ENCODE data around the gene COPS9.

The COPS9 gene

DNA sequence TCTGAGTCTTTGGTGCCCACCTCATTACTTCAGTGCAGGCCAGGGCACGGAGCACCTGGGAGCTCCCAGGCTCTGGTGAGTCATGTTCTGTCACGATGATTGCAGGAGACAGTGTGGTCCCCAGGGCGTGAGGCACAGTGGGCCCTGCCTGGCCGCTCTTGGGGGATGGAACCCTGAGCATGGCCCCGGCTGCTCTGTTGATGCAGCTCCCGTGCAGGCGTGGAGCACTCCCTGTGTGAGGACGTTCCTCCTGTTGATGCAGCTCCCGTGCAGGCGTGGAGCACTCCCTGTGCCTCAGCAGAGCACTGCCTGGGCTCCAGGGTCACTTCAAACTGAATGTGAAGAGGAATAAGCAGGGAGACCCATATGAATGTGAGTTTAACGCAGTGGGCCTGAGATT is 30.1 kb downstream of the COPS9 start:
- no peaks in the 10 kb centered on the region for H3K4me1 ChIP-seq (ENCODE audit: control insufficient read depth in 1 of 2, insufficient read depth in 1 of 2, low read depth in 1 of 2, low read length in 1 of 2)
- TF ChIP-seq, protein P1, sequence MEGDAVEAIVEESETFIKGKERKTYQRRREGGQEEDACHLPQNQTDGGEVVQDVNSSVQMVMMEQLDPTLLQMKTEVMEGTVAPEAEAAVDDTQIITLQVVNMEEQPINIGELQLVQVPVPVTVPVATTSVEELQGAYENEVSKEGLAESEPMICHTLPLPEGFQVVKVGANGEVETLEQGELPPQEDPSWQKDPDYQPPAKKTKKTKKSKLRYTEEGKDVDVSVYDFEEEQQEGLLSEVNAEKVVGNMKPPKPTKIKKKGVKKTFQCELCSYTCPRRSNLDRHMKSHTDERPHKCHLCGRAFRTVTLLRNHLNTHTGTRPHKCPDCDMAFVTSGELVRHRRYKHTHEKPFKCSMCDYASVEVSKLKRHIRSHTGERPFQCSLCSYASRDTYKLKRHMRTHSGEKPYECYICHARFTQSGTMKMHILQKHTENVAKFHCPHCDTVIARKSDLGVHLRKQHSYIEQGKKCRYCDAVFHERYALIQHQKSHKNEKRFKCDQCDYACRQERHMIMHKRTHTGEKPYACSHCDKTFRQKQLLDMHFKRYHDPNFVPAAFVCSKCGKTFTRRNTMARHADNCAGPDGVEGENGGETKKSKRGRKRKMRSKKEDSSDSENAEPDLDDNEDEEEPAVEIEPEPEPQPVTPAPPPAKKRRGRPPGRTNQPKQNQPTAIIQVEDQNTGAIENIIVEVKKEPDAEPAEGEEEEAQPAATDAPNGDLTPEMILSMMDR (IDR thresholded peaks at IDR 0.05): no peak
- peaks cover 10% of the 10 kb centered on the region for H3K27me3 ChIP-seq
- H3K36me3 ChIP-seq: no peaks in the 10 kb centered on the region
- H3K4me3 ChIP-seq (ENCODE audit: low read depth in 1 of 2, low read length in 1 of 2): no peak overlapping the region
- no peaks in the 10 kb centered on the region for H3K9me3 ChIP-seq
- H3K27ac ChIP-seq: no peak overlapping the region

DNA sequence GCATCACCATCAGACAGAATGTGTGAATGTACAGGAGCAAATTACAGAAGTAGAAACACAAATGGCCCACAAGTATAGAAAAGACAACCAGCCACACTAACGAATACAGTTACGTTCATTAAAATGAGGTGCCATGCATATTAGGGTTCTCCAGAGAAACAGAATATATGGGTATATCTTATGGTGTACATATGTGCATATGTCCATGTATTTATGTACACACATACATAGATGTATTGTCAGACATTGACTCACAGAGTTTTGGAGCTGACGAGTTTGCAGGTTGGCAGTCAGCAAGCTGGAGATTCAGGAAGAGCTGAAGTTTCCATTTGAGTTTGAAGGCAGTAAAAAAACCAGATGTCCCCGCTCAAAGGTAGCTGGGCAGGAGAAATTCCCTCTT is 33.0 kb downstream of the COPS9 start:
- Histone ChIP-seq H3K9me3 (no peaks in the 10 kb centered on the region), H3K4me1 (ENCODE audit: control insufficient read depth in 1 of 2, insufficient read depth in 1 of 2, low read depth in 1 of 2, low read length in 1 of 2) (no peaks in the 10 kb centered on the region), H3K4me3 (ENCODE audit: low read depth in 1 of 2, low read length in 1 of 2) (no peak overlapping the region), H3K27ac (no peak overlapping the region), H3K36me3 (no peaks in the 10 kb centered on the region), H3K27me3 (peaks cover 33% of the 10 kb centered on the region)
- TF ChIP-seq, protein P1 (IDR thresholded peaks at IDR 0.05): no peak

DNA sequence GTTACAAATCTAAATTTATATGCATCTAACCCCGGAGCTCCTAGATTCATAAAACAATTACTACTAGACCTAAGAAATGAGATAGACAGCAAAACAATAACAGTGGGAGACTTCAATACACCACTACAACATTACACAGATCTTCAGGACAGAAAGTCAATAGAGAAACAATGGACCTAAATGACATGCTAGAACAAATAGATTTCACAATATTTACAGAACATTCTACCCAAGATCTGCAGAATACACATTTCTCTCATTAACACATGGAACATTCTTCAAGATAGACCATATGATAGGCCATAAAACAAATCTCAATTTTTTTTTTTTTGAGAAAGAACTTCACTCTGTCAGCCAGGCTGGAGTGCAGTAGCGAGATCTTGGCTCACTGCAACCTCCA is 37.8 kb downstream of the COPS9 start:
- Histone ChIP-seq H3K4me3 (ENCODE audit: low read depth in 1 of 2, low read length in 1 of 2) (no peak overlapping the region), H3K4me1 (ENCODE audit: control insufficient read depth in 1 of 2, insufficient read depth in 1 of 2, low read depth in 1 of 2, low read length in 1 of 2) (no peaks in the 10 kb centered on the region), H3K27me3 (peaks cover 81% of the 10 kb centered on the region), H3K36me3 (no peaks in the 10 kb centered on the region), H3K9me3 (no peaks in the 10 kb centered on the region), H3K27ac (no peak overlapping the region)
- TF ChIP-seq, protein P1 (IDR thresholded peaks at IDR 0.05): no peak

DNA sequence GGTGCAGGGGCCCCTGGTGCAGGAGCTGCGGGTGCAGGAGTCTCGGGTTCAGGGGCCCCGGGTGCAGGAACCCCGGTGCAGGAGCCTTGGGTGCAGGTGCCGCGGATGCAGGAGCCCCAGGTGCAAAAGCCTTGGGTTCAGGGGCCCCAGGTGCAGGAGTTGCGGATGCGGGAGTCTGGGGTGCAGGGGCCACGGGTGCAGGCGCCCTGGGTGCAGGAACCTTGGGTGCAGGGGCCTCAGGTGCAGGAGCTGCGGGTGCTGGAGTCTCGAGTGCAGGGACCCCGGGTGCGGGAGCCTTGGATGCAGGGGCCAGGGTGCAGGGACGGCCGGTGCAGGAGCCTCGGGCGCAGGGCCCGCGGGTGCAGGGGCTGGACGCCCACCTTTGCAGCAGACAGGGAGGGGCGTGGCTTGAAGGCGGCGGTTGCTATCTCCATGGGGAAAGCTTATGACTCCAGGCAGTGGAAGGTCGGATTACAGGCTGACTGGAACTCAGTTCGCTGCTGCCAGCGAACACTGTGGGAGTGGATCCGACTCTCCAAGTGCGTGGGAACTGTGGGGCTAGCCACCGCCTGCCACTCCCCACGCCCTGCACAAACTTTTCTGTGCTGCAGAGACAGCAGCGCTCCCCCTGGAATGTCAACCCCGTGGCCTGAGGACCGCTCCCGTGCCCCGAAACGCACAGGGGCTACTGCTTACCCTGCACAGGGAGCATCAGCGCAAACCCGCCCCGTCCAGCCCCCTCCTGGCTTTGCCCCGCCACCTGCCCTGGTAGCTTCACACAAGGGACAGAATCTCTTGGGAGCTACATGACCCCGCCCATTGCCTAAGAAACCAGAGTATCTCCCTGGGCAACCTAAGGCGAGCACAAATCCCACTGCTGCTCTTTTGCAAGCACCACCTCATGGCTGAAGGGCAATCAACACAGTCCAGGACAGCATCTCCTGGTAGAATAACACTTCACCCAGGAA is 40.3 kb downstream of the COPS9 start:
- Histone ChIP-seq H3K36me3 (no peaks in the 10 kb centered on the region), H3K27ac (no peak overlapping the region), H3K4me1 (ENCODE audit: control insufficient read depth in 1 of 2, insufficient read depth in 1 of 2, low read depth in 1 of 2, low read length in 1 of 2) (no peaks in the 10 kb centered on the region), H3K27me3 (peaks cover 82% of the 10 kb centered on the region), H3K9me3 (no peaks in the 10 kb centered on the region), H3K4me3 (ENCODE audit: low read depth in 1 of 2, low read length in 1 of 2) (no peak overlapping the region)
- TF ChIP-seq, protein P1 (IDR thresholded peaks at IDR 0.05): no peak

DNA sequence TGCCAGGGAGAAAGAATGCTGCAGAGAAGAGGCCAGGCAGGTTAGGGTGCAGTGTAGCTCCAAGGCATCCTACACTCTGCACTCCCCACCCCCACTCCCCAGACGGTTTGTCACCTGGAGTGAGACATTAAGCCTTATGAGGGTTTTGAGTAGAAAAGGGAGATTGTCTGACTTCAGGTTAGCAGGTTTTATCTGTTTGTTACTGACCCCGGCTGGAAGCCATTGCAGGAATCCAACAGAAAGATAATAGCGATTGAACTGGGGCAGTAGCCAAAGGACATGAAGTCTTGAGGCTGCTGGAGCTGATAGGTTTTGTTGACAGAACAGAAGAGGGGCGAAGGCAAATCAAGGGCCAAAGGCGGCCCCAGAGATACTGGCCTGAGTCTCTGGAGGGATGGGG is 46.8 kb downstream of the COPS9 start:
- Histone ChIP-seq H3K36me3 (no peaks in the 10 kb centered on the region), H3K27ac (no peak overlapping the region), H3K27me3 (peaks cover 28% of the 10 kb centered on the region), H3K9me3 (no peaks in the 10 kb centered on the region), H3K4me3 (ENCODE audit: low read depth in 1 of 2, low read length in 1 of 2) (no peak overlapping the region), H3K4me1 (ENCODE audit: control insufficient read depth in 1 of 2, insufficient read depth in 1 of 2, low read depth in 1 of 2, low read length in 1 of 2) (no peaks in the 10 kb centered on the region)
- TF ChIP-seq, protein P1 (IDR thresholded peaks at IDR 0.05): no peak
